HepG2 (cell line): Measurements from ENCODE around the gene GPER1. TPM values are rescaled to one million over a fixed set of nuclear protein-coding genes. Genes with fewer than 3 reads are reported as not detected.

Experiments used
- ATF7-NPFF ChIP-seq: sonication (generic); formaldehyde crosslinking; IDR thresholded peaks from 2 replicates; pipeline ENCODE4 v1.8.1; 2023; ENCODE audit warnings: mild to moderate bottlenecking, low read depth, missing genetic modification reagents, moderate library complexity
- GLI4 ChIP-seq: sonication (generic); formaldehyde crosslinking; IDR thresholded peaks from 2 replicates; pipeline ENCODE4 v1.5.1; 2020; ENCODE audit warnings: missing genetic modification reagents, mild to moderate bottlenecking, moderate library complexity, borderline replicate concordance
- HOXA7 ChIP-seq: sonication (generic); formaldehyde crosslinking; IDR thresholded peaks from 2 replicates; pipeline ENCODE4 v1.8.1; 2022; ENCODE audit warnings: mild to moderate bottlenecking, missing genetic modification reagents, moderate library complexity
- KMT2B ChIP-seq: IDR thresholded peaks from 2 replicates; pipeline ENCODE4 v1.6.1; 2016; ENCODE audit warnings: missing genetic modification reagents, missing compliant biosample characterization
- MIER3 ChIP-seq: IDR thresholded peaks from 2 replicates; pipeline ENCODE4 v1.6.1; 2016; ENCODE audit warnings: missing compliant biosample characterization, borderline replicate concordance
- MTA1 ChIP-seq: sonication (generic); formaldehyde crosslinking; IDR thresholded peaks from 2 replicates; pipeline ENCODE4 v1.4.0; 2020; ENCODE audit warnings: missing genetic modification reagents, mild to moderate bottlenecking, borderline replicate concordance
- NR2C2 ChIP-seq: sonication (generic); formaldehyde crosslinking; IDR thresholded peaks from 2 replicates; pipeline ENCODE4 v1.4.0; 2020; ENCODE audit warnings: missing genetic modification reagents, mild to moderate bottlenecking, moderate library complexity, borderline replicate concordance
- REXO4 ChIP-seq: sonication (generic); formaldehyde crosslinking; IDR thresholded peaks from 2 replicates; pipeline ENCODE4 v1.8.0; 2022; ENCODE audit warnings: missing genetic modification reagents, mild to moderate bottlenecking, borderline replicate concordance
- SALL1 ChIP-seq: sonication (generic); formaldehyde crosslinking; IDR thresholded peaks from 2 replicates; pipeline ENCODE4 v1.8.0; 2022; ENCODE audit warnings: mild to moderate bottlenecking, missing genetic modification reagents
- SETDB1 ChIP-seq: sonication (generic); formaldehyde crosslinking; IDR thresholded peaks from 2 replicates; pipeline ENCODE4 v1.5.1; 2020; ENCODE audit warnings: missing genetic modification reagents, mild to moderate bottlenecking, borderline replicate concordance
- SIX1 ChIP-seq: sonication (generic); formaldehyde crosslinking; IDR thresholded peaks from 2 replicates; pipeline ENCODE4 v1.4.0; 2020; ENCODE audit warnings: missing genetic modification reagents, borderline replicate concordance
- TEAD2 ChIP-seq: sonication (generic); formaldehyde crosslinking; IDR thresholded peaks from 2 replicates; pipeline ENCODE4 v1.9.0; 2021; ENCODE audit warnings: missing genetic modification reagents
- ZBTB33 ChIP-seq: sonication (generic); formaldehyde crosslinking; IDR thresholded peaks from 2 replicates; pipeline ENCODE4 v1.4.0; 2020; ENCODE audit warnings: missing genetic modification reagents
- ZFP91 ChIP-seq: sonication (generic); formaldehyde crosslinking; IDR thresholded peaks from 2 replicates; pipeline ENCODE4 v1.9.0; 2022; ENCODE audit warnings: missing genetic modification reagents, mild to moderate bottlenecking, borderline replicate concordance
- ZMAT5 ChIP-seq: sonication (generic); formaldehyde crosslinking; IDR thresholded peaks from 2 replicates; pipeline ENCODE4 v1.5.0; 2020; ENCODE audit warnings: mild to moderate bottlenecking, low read depth, missing genetic modification reagents, borderline replicate concordance
- ZNF512B ChIP-seq: sonication (generic); formaldehyde crosslinking; IDR thresholded peaks from 2 replicates; pipeline ENCODE4 v1.5.1; 2020; ENCODE audit warnings: missing genetic modification reagents, mild to moderate bottlenecking, borderline replicate concordance
- ZNF574 ChIP-seq: sonication (generic); formaldehyde crosslinking; IDR thresholded peaks from 2 replicates; pipeline ENCODE4 v1.4.0; 2020; ENCODE audit warnings: missing genetic modification reagents
- ZNF670 ChIP-seq: sonication (generic); formaldehyde crosslinking; IDR thresholded peaks from 2 replicates; pipeline ENCODE4 v1.8.0; 2022; ENCODE audit warnings: mild to moderate bottlenecking, missing genetic modification reagents, borderline replicate concordance
- polyA plus RNA-seq, 8 experiments: library from polyadenylated mRNA; depleted of rRNA in 3 of 8; stranded (reverse) in 7 of 8; unstranded in 1 of 8; fragments of >200 nt; fragmentation: Illumina TruSeq in 4 of 8; extraction: Trizol in 4 of 8; gene quantifications; 2 replicates each; pipeline versions ENCODE4 v1.2.1 to v1.2.3, GENCODE V29; 2011 to 2016; ENCODE audit warnings: low read depth in 4 of 8, missing spikeins in 1 of 8, mixed read lengths in 1 of 8; ENCODE audit not compliant: insufficient read depth in 1 of 8
- total RNA-seq, 5 experiments: library from RNA; depleted of rRNA; stranded (reverse); fragments of >200 nt; fragmentation: Illumina TruSeq; extraction: Trizol; gene quantifications; 2 replicates each; pipeline ENCODE4 v1.2.3, GENCODE V29; 2016; ENCODE audit warnings: low read depth in 1 of 5

GPER1 gene
- total and polyA plus RNA-seq, 2 of the 13 experiments (the other 11 are each of a cell fraction or from before 2014, with no cell fraction given): 12.7 to 19.7 TPM

GRCh38 chr7:1101563-1102431, 13.9 kb downstream of the GPER1 start (continued):
- TF ChIP-seq ZNF574 (CRISPR knock-in tag): peak; percentile 77
- TF ChIP-seq ZFP91 (CRISPR knock-in tag): no peak
- TF ChIP-seq HOXA7: no peak
- no peak for TF ChIP-seq REXO4
- no peak for TF ChIP-seq GLI4 (CRISPR knock-in tag)
- no peak for TF ChIP-seq ZMAT5 (CRISPR knock-in tag)
- peak; percentile 89 for TF ChIP-seq ZBTB33 (CRISPR knock-in tag)
- no peak for TF ChIP-seq SIX1
- no peak; the same call in 1 of the 2 replicates for TF ChIP-seq KMT2B (CRISPR knock-in tag)
- TF ChIP-seq NR2C2 (CRISPR knock-in tag): no peak
- TF ChIP-seq SALL1 (CRISPR knock-in tag): peak; percentile 88
- TF ChIP-seq MTA1 (CRISPR knock-in tag): peak; percentile 22; the same call in 1 of the 2 replicates
- TF ChIP-seq TEAD2 (CRISPR knock-in tag): no peak
- TF ChIP-seq MIER3: no peak
- 0 out of 2 replicates have a peak, but pooled peaks have one; percentile 61 for TF ChIP-seq ZNF512B (CRISPR knock-in tag)
- TF ChIP-seq ZNF670 (CRISPR knock-in tag): no peak
- TF ChIP-seq SETDB1 (CRISPR knock-in tag): no peak
- TF ChIP-seq ATF7-NPFF (CRISPR knock-in tag): peak; percentile 56; the same call in 1 of the 2 replicates
